Subcutaneous adipose tissue (tissue), 4 donors: Measurements from ENCODE around the gene PSD2. TPM values are rescaled to one million over a fixed set of nuclear protein-coding genes. Genes with fewer than 3 reads are reported as not detected.

Experiments
- total RNA-seq, 4 donors: library from RNA; depleted of rRNA; stranded (reverse); fragments of >200 nt; gene quantifications; one replicate each; pipeline ENCODE4 v1.1.0, GENCODE V29; 2016
- TF ChIP-seq, protein P1 (sequence below): fragments of 450-650 bp; IDR thresholded peaks from one replicate; pipeline ENCODE4 v1.5.1; 2016; ENCODE audit warnings: low read depth, mild to moderate bottlenecking, control low read depth, antibody characterized with exemption, moderate library complexity

The PSD2 gene
- total RNA-seq, 4 donors from 2014 or later, result 0.17 TPM; not detected in 3

DNA sequence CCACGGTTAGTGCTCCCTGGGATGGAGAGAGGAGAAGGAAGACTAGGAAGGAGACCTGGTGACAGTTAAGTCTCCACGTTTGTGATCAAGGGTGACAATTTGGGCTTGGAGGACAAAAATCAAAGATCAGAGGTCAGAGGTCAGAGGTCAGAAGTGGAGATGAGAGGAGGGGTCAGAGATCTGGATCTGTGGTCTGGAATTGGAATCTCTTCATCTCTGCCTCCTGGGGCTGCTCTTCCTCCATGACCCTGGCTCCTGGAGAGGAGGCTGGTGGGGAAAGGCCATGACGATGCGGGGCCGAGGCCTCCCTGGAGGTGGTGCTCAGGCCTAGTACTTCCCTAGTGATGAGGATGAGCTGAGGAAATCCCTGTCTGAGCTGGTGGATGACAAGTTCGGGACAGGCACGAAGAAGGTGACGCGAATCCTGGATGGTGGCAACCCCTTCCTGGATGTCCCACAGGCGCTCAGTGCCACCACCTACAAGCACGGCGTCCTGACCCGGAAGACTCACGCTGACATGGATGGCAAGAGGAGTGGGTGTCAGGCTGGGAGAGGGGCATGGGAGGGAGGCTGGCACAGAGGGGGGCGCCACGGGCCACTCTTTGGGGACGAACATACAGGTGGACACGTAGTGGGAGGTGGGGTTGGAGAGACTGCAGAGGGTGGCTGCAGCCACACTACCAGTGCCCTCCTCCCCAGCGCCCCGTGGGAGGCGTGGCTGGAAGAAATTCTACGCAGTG lies 41.0 kb downstream of the PSD2 start:
- TF ChIP-seq, protein P1, sequence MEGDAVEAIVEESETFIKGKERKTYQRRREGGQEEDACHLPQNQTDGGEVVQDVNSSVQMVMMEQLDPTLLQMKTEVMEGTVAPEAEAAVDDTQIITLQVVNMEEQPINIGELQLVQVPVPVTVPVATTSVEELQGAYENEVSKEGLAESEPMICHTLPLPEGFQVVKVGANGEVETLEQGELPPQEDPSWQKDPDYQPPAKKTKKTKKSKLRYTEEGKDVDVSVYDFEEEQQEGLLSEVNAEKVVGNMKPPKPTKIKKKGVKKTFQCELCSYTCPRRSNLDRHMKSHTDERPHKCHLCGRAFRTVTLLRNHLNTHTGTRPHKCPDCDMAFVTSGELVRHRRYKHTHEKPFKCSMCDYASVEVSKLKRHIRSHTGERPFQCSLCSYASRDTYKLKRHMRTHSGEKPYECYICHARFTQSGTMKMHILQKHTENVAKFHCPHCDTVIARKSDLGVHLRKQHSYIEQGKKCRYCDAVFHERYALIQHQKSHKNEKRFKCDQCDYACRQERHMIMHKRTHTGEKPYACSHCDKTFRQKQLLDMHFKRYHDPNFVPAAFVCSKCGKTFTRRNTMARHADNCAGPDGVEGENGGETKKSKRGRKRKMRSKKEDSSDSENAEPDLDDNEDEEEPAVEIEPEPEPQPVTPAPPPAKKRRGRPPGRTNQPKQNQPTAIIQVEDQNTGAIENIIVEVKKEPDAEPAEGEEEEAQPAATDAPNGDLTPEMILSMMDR, result no peak

DNA sequence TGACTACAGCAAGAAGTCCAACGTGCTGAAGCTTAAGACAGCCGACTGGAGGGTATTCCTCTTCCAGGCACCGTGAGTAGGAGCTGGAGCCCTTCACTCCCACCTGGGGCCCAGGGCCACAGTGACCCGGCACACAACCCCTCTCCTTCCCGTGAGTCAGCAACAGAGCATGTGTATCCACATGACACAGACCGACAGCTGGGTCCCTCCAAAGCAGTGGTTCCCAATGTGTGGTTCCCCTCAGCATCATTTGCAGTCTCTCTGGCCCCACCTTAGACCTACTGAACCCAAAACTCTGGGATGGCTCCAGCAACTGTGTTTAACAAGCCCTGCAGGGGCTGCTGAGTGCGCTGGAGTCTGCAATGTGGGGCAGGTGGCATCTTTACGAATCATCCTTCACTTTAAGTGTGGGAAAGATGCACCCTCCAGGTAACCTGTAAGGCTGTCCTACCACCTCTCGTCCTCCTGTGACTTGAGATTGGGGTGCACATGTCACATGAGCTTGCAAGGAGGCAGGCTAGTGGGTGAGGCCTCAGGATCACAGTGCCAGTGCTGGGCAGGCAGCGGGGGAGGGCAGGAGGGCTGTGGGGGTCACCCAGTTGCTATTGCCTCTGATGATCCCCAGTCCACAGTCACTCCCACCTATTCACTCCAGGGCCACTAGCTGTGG lies 42.2 kb downstream of the PSD2 start:
- TF ChIP-seq, protein P1, result no peak

DNA sequence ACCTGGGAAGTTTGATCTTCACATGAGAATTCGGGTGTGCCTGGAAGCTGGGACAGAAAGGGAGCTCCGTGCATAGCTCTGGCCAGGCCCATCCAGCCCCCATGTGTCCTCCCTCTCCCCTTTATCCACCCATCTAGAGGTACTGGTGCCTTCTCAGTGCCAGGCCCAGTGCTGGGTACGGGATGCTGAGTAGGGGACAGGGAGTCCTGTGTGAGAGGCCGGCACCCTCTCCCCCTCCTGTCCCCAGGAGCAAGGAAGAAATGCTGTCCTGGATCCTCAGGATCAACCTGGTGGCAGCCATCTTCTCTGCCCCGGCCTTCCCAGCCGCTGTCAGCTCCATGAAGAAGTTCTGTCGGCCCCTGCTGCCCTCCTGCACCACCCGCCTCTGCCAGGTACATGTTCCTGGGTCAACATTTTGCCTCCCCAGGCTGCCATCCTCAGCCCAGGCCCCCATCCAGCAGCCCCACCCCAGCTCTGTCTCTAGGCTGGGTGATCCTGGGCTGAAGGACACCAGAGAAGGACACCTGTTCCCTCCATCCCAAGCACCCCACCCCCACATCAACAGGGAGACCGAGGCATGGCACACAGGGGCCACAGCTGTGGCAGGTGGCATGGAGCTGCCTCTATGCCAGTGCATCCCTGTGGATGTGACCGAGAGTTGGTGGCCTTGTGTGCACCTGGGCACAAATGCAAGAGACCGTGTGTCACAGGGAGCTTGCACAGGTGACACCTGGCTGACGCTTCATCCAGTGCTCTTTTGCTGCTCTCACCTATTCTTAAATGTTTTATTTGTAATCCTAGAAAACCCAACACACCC lies 43.0 kb downstream of the PSD2 start:
- TF ChIP-seq, protein P1, result no peak

DNA sequence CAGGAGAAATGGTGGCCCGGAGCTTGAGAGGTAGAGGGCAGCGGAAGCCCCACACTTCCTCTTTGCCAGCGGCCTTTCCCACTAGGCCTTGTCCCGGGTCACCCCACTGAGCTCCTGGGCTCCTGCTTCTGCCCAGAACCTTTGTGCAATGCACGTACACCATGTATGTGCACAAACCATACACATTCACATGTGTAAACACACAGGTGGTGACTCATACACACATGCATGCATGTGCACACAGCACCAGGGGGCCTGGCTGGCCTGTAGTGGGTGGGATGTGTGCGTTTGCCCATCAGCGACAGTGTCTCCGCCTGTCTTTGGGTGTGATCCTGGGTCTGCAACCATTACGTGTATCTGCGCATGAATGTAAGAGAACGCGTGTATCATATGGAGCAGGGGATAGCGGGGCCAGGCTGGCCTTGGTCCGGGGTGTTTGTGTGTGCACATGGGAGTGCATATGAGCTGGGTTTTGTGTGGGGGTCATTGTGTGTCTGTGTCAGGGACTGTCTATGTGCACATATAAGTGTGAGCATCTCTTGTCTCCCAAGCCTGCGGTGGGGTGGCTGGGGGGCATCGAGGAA lies 43.7 kb downstream of the PSD2 start:
- TF ChIP-seq, protein P1, result no peak

DNA sequence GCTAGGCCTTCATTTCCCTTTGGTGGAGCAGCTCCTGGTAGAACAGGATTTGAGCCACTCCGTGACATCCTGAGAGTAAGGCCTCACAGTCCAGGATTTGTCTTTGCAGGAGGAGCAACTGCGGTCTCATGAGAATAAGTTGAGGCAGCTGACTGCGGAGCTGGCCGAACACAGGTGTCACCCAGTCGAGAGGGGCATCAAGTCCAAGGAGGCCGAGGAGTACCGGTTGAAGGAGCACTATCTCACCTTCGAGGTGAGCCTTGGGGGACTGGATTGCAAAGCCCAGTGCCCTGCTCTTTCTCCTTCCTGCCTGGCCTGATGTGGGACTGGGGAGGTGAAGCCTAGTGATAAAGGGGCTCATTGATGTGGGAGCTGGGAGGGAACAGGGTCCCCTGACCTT lies 44.3 kb downstream of the PSD2 start:
- TF ChIP-seq, protein P1, result no peak

DNA sequence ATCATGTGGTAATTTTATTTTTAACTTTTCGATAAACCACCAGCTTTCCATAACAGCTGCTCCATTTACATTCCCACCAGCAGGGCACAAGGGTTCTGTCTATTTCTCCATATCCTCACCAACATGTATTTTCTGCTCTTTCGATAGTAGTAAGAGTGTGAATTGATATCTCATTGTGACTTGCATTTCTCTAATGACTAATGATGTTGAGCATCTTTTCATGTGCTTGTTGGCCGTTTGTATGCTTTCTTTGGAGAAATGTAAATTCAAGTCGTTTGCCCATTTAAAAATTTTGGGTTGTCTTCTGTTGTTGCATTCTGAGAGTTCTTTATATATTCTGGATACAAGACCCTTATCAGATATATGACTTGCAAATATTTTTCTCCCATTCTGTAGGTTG lies 45.9 kb downstream of the PSD2 start:
- TF ChIP-seq, protein P1, result no peak
